Adrenal gland (tissue), 5 donors: ENCODE data around the gene NAA20.

ENCODE experiments used
- POLR2A ChIP-seq, 2 donors: fragments of 450-650 bp; IDR thresholded peaks; one replicate each; pipeline ENCODE4 v1.6.1; 2017; ENCODE audit warnings: antibody characterized with exemption in 2 of 2, mild to moderate bottlenecking in 2 of 2, moderate library complexity in 1 of 2
- TF ChIP-seq, protein P1 (sequence below), 6 experiments: fragments of 450-650 bp in 4 of 6; fragments of 200-600 bp in 2 of 6; sonication (generic) in 1 of 6; IDR thresholded peaks; 1 replicate in 5 of 6; 2 replicates in 1 of 6; pipeline versions ENCODE4 v1.5.1 to v1.8.0; 2016 to 2021; ENCODE audit warnings: antibody characterized with exemption in 6 of 6, mild to moderate bottlenecking in 2 of 6, moderate library complexity in 1 of 6
- donor health status: DM: no; HTN: no; CAD: no.

DNA sequence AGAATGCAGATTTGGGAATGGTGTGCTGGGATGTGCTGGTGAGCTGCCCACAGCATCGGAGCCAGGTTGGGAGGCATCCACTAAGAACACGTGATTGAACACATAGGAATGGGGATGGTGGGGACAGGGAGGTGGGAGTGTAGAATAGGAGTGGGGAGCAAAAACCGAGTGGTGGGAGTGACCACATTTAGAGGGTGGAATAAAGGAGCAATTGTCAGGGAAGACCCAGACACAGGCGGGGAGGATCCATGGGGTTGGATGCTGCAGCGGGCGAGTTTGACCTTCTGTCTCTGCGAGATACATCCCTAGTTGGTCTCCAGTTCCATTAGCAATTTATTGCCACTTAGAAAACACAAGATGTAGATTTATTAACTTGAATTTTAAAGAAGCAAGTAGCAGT, 4.7 kb downstream of the NAA20 start:
- TF ChIP-seq POLR2A (IDR thresholded peaks at IDR 0.05) = no peak
- TF ChIP-seq, protein P1, sequence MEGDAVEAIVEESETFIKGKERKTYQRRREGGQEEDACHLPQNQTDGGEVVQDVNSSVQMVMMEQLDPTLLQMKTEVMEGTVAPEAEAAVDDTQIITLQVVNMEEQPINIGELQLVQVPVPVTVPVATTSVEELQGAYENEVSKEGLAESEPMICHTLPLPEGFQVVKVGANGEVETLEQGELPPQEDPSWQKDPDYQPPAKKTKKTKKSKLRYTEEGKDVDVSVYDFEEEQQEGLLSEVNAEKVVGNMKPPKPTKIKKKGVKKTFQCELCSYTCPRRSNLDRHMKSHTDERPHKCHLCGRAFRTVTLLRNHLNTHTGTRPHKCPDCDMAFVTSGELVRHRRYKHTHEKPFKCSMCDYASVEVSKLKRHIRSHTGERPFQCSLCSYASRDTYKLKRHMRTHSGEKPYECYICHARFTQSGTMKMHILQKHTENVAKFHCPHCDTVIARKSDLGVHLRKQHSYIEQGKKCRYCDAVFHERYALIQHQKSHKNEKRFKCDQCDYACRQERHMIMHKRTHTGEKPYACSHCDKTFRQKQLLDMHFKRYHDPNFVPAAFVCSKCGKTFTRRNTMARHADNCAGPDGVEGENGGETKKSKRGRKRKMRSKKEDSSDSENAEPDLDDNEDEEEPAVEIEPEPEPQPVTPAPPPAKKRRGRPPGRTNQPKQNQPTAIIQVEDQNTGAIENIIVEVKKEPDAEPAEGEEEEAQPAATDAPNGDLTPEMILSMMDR (IDR thresholded peaks at IDR 0.05) = no peak
